ENCODE measurements around the gene GPC6. TPM values are rescaled to one million over a fixed set of nuclear protein-coding genes. Genes with fewer than 3 reads are reported as not detected.

GPC6 gene
- total RNA-seq, 1 donor from 2014 or later: 50.3 TPM

DNA sequence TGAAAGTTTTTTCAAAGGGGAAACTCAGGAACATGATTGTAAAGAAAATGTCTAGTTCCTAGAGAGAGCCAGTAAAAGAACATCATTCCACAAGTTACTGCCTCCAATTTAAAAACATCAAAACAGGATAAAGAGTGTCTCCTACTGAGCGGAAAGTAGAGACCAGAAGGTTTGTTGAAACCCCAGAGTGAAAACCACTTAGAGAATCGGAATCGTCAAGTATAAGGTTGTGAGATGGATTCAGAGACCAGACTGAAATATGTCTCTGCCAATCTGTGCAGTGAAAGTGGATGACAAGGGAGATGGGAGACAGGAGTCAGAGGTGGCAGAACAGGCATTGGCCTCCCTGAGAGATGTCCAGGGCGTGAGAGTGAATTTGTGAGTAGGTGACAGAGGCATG is 133.4 kb downstream of the GPC6 start:
- H3K4me3 Mint-ChIP-seq (ENCODE audit: low read depth): no peak overlapping the region
- H3K36me3 Mint-ChIP-seq (ENCODE audit: insufficient read depth): no peaks in the 10 kb centered on the region
- TF ChIP-seq, protein P1, sequence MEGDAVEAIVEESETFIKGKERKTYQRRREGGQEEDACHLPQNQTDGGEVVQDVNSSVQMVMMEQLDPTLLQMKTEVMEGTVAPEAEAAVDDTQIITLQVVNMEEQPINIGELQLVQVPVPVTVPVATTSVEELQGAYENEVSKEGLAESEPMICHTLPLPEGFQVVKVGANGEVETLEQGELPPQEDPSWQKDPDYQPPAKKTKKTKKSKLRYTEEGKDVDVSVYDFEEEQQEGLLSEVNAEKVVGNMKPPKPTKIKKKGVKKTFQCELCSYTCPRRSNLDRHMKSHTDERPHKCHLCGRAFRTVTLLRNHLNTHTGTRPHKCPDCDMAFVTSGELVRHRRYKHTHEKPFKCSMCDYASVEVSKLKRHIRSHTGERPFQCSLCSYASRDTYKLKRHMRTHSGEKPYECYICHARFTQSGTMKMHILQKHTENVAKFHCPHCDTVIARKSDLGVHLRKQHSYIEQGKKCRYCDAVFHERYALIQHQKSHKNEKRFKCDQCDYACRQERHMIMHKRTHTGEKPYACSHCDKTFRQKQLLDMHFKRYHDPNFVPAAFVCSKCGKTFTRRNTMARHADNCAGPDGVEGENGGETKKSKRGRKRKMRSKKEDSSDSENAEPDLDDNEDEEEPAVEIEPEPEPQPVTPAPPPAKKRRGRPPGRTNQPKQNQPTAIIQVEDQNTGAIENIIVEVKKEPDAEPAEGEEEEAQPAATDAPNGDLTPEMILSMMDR (IDR thresholded peaks at IDR 0.05; ENCODE audit: unreplicated experiment): no peak
- peaks cover 8% of the 10 kb centered on the region for H3K4me1 Mint-ChIP-seq (ENCODE audit: low read depth)
- no peak for DNase-seq (ENCODE audit: low spot score, unreplicated experiment)
- H3K27me3 Mint-ChIP-seq: no peaks in the 10 kb centered on the region
- no peaks in the 10 kb centered on the region for H3K9me3 Mint-ChIP-seq (ENCODE audit: low read depth)
- no peak overlapping the region for H3K27ac Mint-ChIP-seq

GRCh38 chr13:93361703-93362102 is 135.1 kb downstream of the GPC6 start:
- Mint-ChIP-seq H3K27me3 (no peaks in the 10 kb centered on the region), H3K27ac (no peak overlapping the region), H3K36me3 (ENCODE audit: insufficient read depth) (no peaks in the 10 kb centered on the region), H3K4me1 (ENCODE audit: low read depth) (peaks cover under 1% of the 10 kb centered on the region), H3K9me3 (ENCODE audit: low read depth) (no peaks in the 10 kb centered on the region), H3K4me3 (ENCODE audit: low read depth) (no peak overlapping the region)
- TF ChIP-seq, protein P1 (IDR thresholded peaks at IDR 0.05; ENCODE audit: unreplicated experiment): no peak
- no peak for DNase-seq (ENCODE audit: low spot score, unreplicated experiment)

DNA sequence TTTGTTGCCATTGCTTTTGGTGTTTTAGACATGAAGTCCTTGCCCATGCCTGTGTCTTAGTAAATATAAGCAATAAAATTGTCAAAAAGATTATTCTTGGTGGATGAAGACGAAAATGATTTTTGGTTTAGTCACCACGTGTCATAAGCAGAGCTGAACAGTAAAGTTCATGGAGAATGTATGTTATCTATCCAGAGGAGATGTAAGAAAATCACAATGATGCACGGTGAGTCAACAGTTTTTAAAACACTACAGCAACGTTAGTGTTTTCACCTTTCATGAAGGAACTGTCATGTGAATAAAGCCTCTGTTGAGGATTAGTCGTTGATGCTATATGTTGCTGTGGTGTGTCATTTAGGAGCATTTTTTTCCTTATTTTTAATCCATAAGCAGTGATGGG is 137.6 kb downstream of the GPC6 start:
- no peak overlapping the region for H3K4me3 Mint-ChIP-seq (ENCODE audit: low read depth)
- H3K27me3 Mint-ChIP-seq: no peaks in the 10 kb centered on the region
- peaks cover 7% of the 10 kb centered on the region for H3K4me1 Mint-ChIP-seq (ENCODE audit: low read depth)
- no peak for DNase-seq (ENCODE audit: low spot score, unreplicated experiment)
- no peaks in the 10 kb centered on the region for H3K9me3 Mint-ChIP-seq (ENCODE audit: low read depth)
- no peak overlapping the region for H3K27ac Mint-ChIP-seq
- no peaks in the 10 kb centered on the region for H3K36me3 Mint-ChIP-seq (ENCODE audit: insufficient read depth)
- TF ChIP-seq, protein P1 (IDR thresholded peaks at IDR 0.05; ENCODE audit: unreplicated experiment): no peak

GRCh38 chr13:93368296-93368695 is 141.7 kb downstream of the GPC6 start:
- TF ChIP-seq, protein P1 (IDR thresholded peaks at IDR 0.05; ENCODE audit: unreplicated experiment): no peak
- Mint-ChIP-seq H3K9me3 (ENCODE audit: low read depth) (no peaks in the 10 kb centered on the region), H3K4me1 (ENCODE audit: low read depth) (peaks cover 7% of the 10 kb centered on the region), H3K27me3 (no peaks in the 10 kb centered on the region), H3K4me3 (ENCODE audit: low read depth) (no peak overlapping the region), H3K36me3 (ENCODE audit: insufficient read depth) (no peaks in the 10 kb centered on the region), H3K27ac (no peak overlapping the region)
- no peak for DNase-seq (ENCODE audit: low spot score, unreplicated experiment)

- peaks cover 7% of the 10 kb centered on the region for H3K4me1 Mint-ChIP-seq (ENCODE audit: low read depth)
These were observed 142.1 kb downstream of the GPC6 start for GRCh38 chr13:93368718-93369117.

More at GRCh38 chr13:93368718-93369117, 142.1 kb downstream of the GPC6 start:
- H3K27ac Mint-ChIP-seq: no peak overlapping the region
- H3K27me3 Mint-ChIP-seq: no peaks in the 10 kb centered on the region
- TF ChIP-seq, protein P1 (IDR thresholded peaks at IDR 0.05; ENCODE audit: unreplicated experiment): no peak
- no peak for DNase-seq (ENCODE audit: low spot score, unreplicated experiment)
- no peak overlapping the region for H3K4me3 Mint-ChIP-seq (ENCODE audit: low read depth)
- H3K36me3 Mint-ChIP-seq (ENCODE audit: insufficient read depth): no peaks in the 10 kb centered on the region
- H3K9me3 Mint-ChIP-seq (ENCODE audit: low read depth): no peaks in the 10 kb centered on the region

Measured in progenitor cell of endocrine pancreas (in vitro differentiated cells).